ENCODE measurements around the gene FAM78B. TPM values are rescaled to one million over a fixed set of nuclear protein-coding genes. Genes with fewer than 3 reads are reported as not detected.

The FAM78B gene
- total RNA-seq, 2 donors from 2014 or later, result 0.15 to 0.31 TPM

GRCh38 chr1:166029196-166029945 is 137.4 kb downstream of the FAM78B start:
- no peak for ATAC-seq
- Mint-ChIP-seq H3K36me3 (ENCODE audit: low read depth) (no peaks in the 10 kb centered on the region), H3K27ac (no peak overlapping the region), H3K4me1 (peaks cover 4% of the 10 kb centered on the region), H3K4me3 (no peak overlapping the region), H3K27me3 (peaks cover 36% of the 10 kb centered on the region)
- no peak for DNase-seq
- H3K9me3 ChIP-seq (ENCODE audit: control insufficient read depth, low read length, poor library complexity, severe bottlenecking), result no peaks in the 10 kb centered on the region

GRCh38 chr1:166026555-166026954 is 140.2 kb downstream of the FAM78B start:
- no peak for DNase-seq
- Mint-ChIP-seq H3K27ac (no peak overlapping the region), H3K4me3 (no peak overlapping the region), H3K27me3 (peaks cover 36% of the 10 kb centered on the region), H3K36me3 (ENCODE audit: low read depth) (no peaks in the 10 kb centered on the region), H3K4me1 (peaks cover 4% of the 10 kb centered on the region)
- no peak for ATAC-seq
- no peaks in the 10 kb centered on the region for H3K9me3 ChIP-seq (ENCODE audit: control insufficient read depth, low read length, poor library complexity, severe bottlenecking)

GRCh38 chr1:166026143-166026542 is 140.7 kb downstream of the FAM78B start:
- no peaks in the 10 kb centered on the region for H3K36me3 Mint-ChIP-seq (ENCODE audit: low read depth)
- peaks cover 4% of the 10 kb centered on the region for H3K4me1 Mint-ChIP-seq
- ATAC-seq (no peak), DNase-seq (no peak)
- peaks cover 36% of the 10 kb centered on the region for H3K27me3 Mint-ChIP-seq
- no peaks in the 10 kb centered on the region for H3K9me3 ChIP-seq (ENCODE audit: control insufficient read depth, low read length, poor library complexity, severe bottlenecking)
- H3K27ac Mint-ChIP-seq, result no peak overlapping the region
- H3K4me3 Mint-ChIP-seq, result no peak overlapping the region

- H3K9me3 ChIP-seq (ENCODE audit: control insufficient read depth, low read length, poor library complexity, severe bottlenecking), result no peaks in the 10 kb centered on the region
- DNase-seq, result no peak
- Mint-ChIP-seq H3K4me3 (no peak overlapping the region), H3K27ac (no peak overlapping the region), H3K4me1 (no peaks in the 10 kb centered on the region), H3K36me3 (ENCODE audit: low read depth) (no peaks in the 10 kb centered on the region), H3K27me3 (peaks cover 18% of the 10 kb centered on the region)
- ATAC-seq, result no peak
These were observed 146.6 kb downstream of the FAM78B start for GRCh38 chr1:166020210-166020609.
